ENCODE measurements around the gene DPM2. TPM values are rescaled to one million over a fixed set of nuclear protein-coding genes. Genes with fewer than 3 reads are reported as not detected.

The DPM2 gene
- total and polyA plus RNA-seq, 2 experiments from 2014 or later: 36.6 to 92.4 TPM

GRCh38 chr9:127923046-127923445 lies 14.6 kb downstream of the DPM2 start (continued):
- TF ChIP-seq CTCF (conservative IDR thresholded peaks at IDR 0.05; ENCODE audit: low read depth in 2 of 2): no peak

- ATAC-seq: peak; percentile 30
- H2AFZ ChIP-seq: no peak overlapping the region
- H3K27me3 Mint-ChIP-seq (ENCODE audit: insufficient read depth, low read depth, poor library complexity): peaks cover 20% of the 10 kb centered on the region
- H3K27me3 ChIP-seq (ENCODE audit: insufficient read depth): no peaks in the 10 kb centered on the region
- H3K4me3 Mint-ChIP-seq: no peak overlapping the region
- H3K36me3 ChIP-seq (ENCODE audit: insufficient read depth): no peaks in the 10 kb centered on the region
- peaks cover 19% of the 10 kb centered on the region for H4K20me1 ChIP-seq (replicated peaks; ENCODE audit: insufficient read depth)
- peaks cover 13% of the 10 kb centered on the region for H3K36me3 Mint-ChIP-seq (ENCODE audit: low read depth)
- TF ChIP-seq CTCF (conservative IDR thresholded peaks at IDR 0.05; ENCODE audit: low read depth in 2 of 2): peak; percentile 80 to 95
- no peak for TF ChIP-seq ETS1 (IDR thresholded peaks at IDR 0.05)
- no peak for TF ChIP-seq EZH2 (IDR thresholded peaks at IDR 0.05; ENCODE audit: low read depth, unreplicated experiment)
- peak; percentile 73 for TF ChIP-seq CREB1 (CRISPR knock-in tag; IDR thresholded peaks at IDR 0.05; ENCODE audit: low read depth)
- TF ChIP-seq POLR2AphosphoS5 (IDR thresholded peaks at IDR 0.05; ENCODE audit: low read depth): peak; percentile 24; the same call in 1 of the 2 replicates
- no peak for TF ChIP-seq NANOG (IDR thresholded peaks at IDR 0.05; ENCODE audit: borderline replicate concordance)
- no peaks in the 10 kb centered on the region; the same call in 1 of the 2 replicates for H3K4me1 ChIP-seq (ENCODE audit: insufficient read depth)
- peak overlapping the region; percentile 45 for H3K4me3 ChIP-seq
- no peaks in the 10 kb centered on the region for H3K79me2 ChIP-seq (replicated peaks; ENCODE audit: insufficient read depth)
- DNase-seq (ENCODE audit: low spot score): peak; percentile 75
- H3K4me1 Mint-ChIP-seq: peaks cover 19% of the 10 kb centered on the region
- H3K27ac ChIP-seq (ENCODE audit: low read depth): no peak overlapping the region
- peak overlapping the region; percentile 57; the same call in 1 of the 2 replicates for H3K4me2 ChIP-seq
- peaks cover 13% of the 10 kb centered on the region; the same call in 1 of the 2 replicates for H3F3A ChIP-seq (replicated peaks; ENCODE audit: low read depth)
- no peaks in the 10 kb centered on the region for H3K9me3 Mint-ChIP-seq
- no peak overlapping the region for H3K27ac Mint-ChIP-seq
- H3K9me2 ChIP-seq (ENCODE audit: insufficient read depth): no peaks in the 10 kb centered on the region
Measured at GRCh38 chr9:127921557-127922120, 16.0 kb downstream of the DPM2 start.

DNA sequence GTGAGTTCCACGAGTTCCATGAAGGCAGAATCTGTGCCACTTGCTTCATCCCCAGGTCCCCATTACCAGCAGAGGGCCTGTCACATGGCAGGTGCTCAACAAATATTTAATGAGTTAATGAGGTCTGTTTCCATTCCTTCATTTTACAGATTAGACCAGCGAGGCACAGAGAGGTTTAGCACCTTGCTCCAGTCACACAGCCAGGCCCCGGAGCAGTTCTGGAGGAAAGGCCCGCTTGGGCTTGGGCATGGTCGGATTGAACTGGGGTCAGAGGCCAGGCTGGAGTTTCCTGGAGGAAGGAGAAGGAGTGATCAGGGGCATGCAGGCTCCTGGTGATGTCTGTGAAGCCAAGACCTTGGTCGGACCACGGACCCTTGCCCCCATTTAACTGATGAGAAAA lies 16.9 kb downstream of the DPM2 start:
- Histone ChIP-seq H3K9me2 (ENCODE audit: insufficient read depth) (no peaks in the 10 kb centered on the region), H3K4me3 (no peak overlapping the region), H3K4me1 (ENCODE audit: insufficient read depth) (peaks cover 8% of the 10 kb centered on the region; the same call in 1 of the 2 replicates), H3K36me3 (ENCODE audit: insufficient read depth) (no peaks in the 10 kb centered on the region), H3K27ac (ENCODE audit: low read depth) (no peak overlapping the region), H3K27me3 (ENCODE audit: insufficient read depth) (0 out of 2 replicates have a peak, but pooled peaks cover 7% of the 10 kb centered on the region), H3F3A (replicated peaks; ENCODE audit: low read depth) (peaks cover 18% of the 10 kb centered on the region; the same call in 1 of the 2 replicates), H4K20me1 (replicated peaks; ENCODE audit: insufficient read depth) (peaks cover 19% of the 10 kb centered on the region), H2AFZ (no peak overlapping the region), H3K4me2 (no peak overlapping the region), H3K79me2 (replicated peaks; ENCODE audit: insufficient read depth) (no peaks in the 10 kb centered on the region)
- no peak overlapping the region for H3K27ac Mint-ChIP-seq
- no peaks in the 10 kb centered on the region for H3K9me3 Mint-ChIP-seq
- H3K36me3 Mint-ChIP-seq (ENCODE audit: low read depth): peaks cover 10% of the 10 kb centered on the region
- no peak for ATAC-seq
- peaks cover 18% of the 10 kb centered on the region for H3K4me1 Mint-ChIP-seq
- no peak for DNase-seq (ENCODE audit: low spot score)
- H3K4me3 Mint-ChIP-seq: no peak overlapping the region
- H3K27me3 Mint-ChIP-seq (ENCODE audit: insufficient read depth, low read depth, poor library complexity): peaks cover 23% of the 10 kb centered on the region
- TF ChIP-seq REST (IDR thresholded peaks at IDR 0.05; ENCODE audit: unreplicated experiment) (no peak), CREB1 (CRISPR knock-in tag; IDR thresholded peaks at IDR 0.05; ENCODE audit: low read depth) (no peak), ZNF114 (CRISPR knock-in tag; IDR thresholded peaks at IDR 0.05) (no peak), EZH2phosphoT487 (IDR thresholded peaks at IDR 0.05; ENCODE audit: unreplicated experiment) (no peak), ETS1 (IDR thresholded peaks at IDR 0.05) (no peak), POLR2AphosphoS5 (IDR thresholded peaks at IDR 0.05; ENCODE audit: low read depth) (no peak), ZNF331 (CRISPR knock-in tag; IDR thresholded peaks at IDR 0.05; ENCODE audit: low read depth) (no peak)
